ENCODE results near the gene PPP2R1A.

- TF ChIP-seq CTCF (conservative IDR thresholded peaks at IDR 0.05 in 1 of 2, IDR thresholded peaks at IDR 0.05 in 1 of 2; ENCODE audit: extremely low read depth in 1 of 2, insufficient read depth in 1 of 2, low read depth in 1 of 2, low read length in 2 of 2), result no peak
- no peak for TF ChIP-seq EZH2 (IDR thresholded peaks at IDR 0.05; ENCODE audit: borderline replicate concordance, low read length)
Measured at GRCh38 chr19:52198678-52199077, 8.8 kb downstream of the PPP2R1A start.

Data from mammary epithelial cell (primary cell).